Prostate gland (tissue), 2 donors: ENCODE data around the gene INSIG1. TPM values are rescaled to one million over a fixed set of nuclear protein-coding genes. Genes with fewer than 3 reads are reported as not detected.

Experiments used
- DNase-seq: peaks from one replicate; pipeline ENCODE4 v3.0.0-alpha.2; 2019; ENCODE audit warnings: low spot score
- H3K27ac ChIP-seq, 2 donors: fragments of 200-600 bp; sonication (generic); 2 replicates each; pipeline ENCODE4 v1.5.1; 2017 to 2019
- H3K27me3 ChIP-seq: fragments of 200-600 bp; sonication (generic); replicated peaks from 2 replicates; pipeline ENCODE4 v1.5.1; 2019; ENCODE audit not compliant: insufficient read depth
- H3K36me3 ChIP-seq, 2 donors: fragments of 200-600 bp; sonication (generic); 1 replicate in 1 of 2; 2 replicates in 1 of 2; pipeline versions ENCODE4 v1.5.1 to v1.8.1; 2017 to 2019
- H3K4me1 ChIP-seq: fragments of 200-600 bp; sonication (generic); replicated peaks from 2 replicates; pipeline ENCODE4 v1.5.1; 2019
- H3K4me3 ChIP-seq, 2 donors: fragments of 200-600 bp; sonication (generic); 2 replicates each; pipeline ENCODE4 v1.5.1; 2017 to 2019
- H3K9me3 ChIP-seq: fragments of 200-600 bp; sonication (generic); 2 replicates; pipeline ENCODE4 v1.5.1; 2017
- CTCF ChIP-seq, 4 experiments: fragments of 200-600 bp in 2 of 4; fragments of 450-650 bp in 2 of 4; sonication (generic) in 2 of 4; IDR thresholded peaks; 1 replicate in 3 of 4; 2 replicates in 1 of 4; pipeline ENCODE4 v1.5.1; 2016 to 2019; ENCODE audit warnings: antibody characterized with exemption in 4 of 4, mild to moderate bottlenecking in 2 of 4, moderate library complexity in 2 of 4
- POLR2A ChIP-seq: fragments of 450-650 bp; IDR thresholded peaks from one replicate; pipeline ENCODE4 v1.6.1; 2016; ENCODE audit warnings: antibody characterized with exemption, mild to moderate bottlenecking
- POLR2AphosphoS5 ChIP-seq: sonication (generic); formaldehyde crosslinking; IDR thresholded peaks from one replicate; pipeline ENCODE4 v1.6.1; 2017; ENCODE audit warnings: antibody characterized with exemption
- WGBS: methylation state at CpG from one replicate; pipeline ENCODE4 v1.1.5; 2018; 5-methylcytosine and 5-hydroxymethylcytosine counted together
- intact Hi-C: fragments of 100-400 bp; cut with DNase I; formaldehyde crosslinking; loops from one replicate; pipeline ENCODE4 v1.14.2; 2022
- total RNA-seq, 2 donors: library from RNA; depleted of rRNA; stranded (reverse); fragments of >200 nt; gene quantifications; one replicate each; pipeline ENCODE4 v1.1.0, GENCODE V29; 2016

Gene INSIG1
- total RNA-seq, 2 donors from 2014 or later = 60.5 to 112 TPM

GRCh38 chr7:155283565-155284194 is 14.0 kb upstream of the INSIG1 start:
- Histone ChIP-seq H3K27ac (no peak overlapping the region), H3K4me1 (no peaks in the 10 kb centered on the region), H3K4me3 (no peak overlapping the region), H3K36me3 (no peaks in the 10 kb centered on the region), H3K27me3 (no peaks in the 10 kb centered on the region), H3K9me3 (no peaks in the 10 kb centered on the region)
- no peak for DNase-seq
- 51% methylated on average over 2 of the region's 2 CpGs for WGBS
- TF ChIP-seq CTCF (IDR thresholded peaks at IDR 0.05) = no peak
- TF ChIP-seq POLR2A = no peak
- no peak for TF ChIP-seq POLR2AphosphoS5
- intact Hi-C loops = no loop called here

GRCh38 chr7:155284496-155285274 is 13.0 kb upstream of the INSIG1 start:
- Histone ChIP-seq H3K27ac (no peak overlapping the region), H3K4me1 (no peaks in the 10 kb centered on the region), H3K4me3 (no peak overlapping the region), H3K36me3 (no peaks in the 10 kb centered on the region), H3K9me3 (no peaks in the 10 kb centered on the region), H3K27me3 (no peaks in the 10 kb centered on the region)
- WGBS = 86% methylated on average over 10 of the region's 10 CpGs
- intact Hi-C loops = no loop called here
- DNase-seq = no peak
- no peak for TF ChIP-seq POLR2A
- TF ChIP-seq CTCF (IDR thresholded peaks at IDR 0.05) = no peak
- no peak for TF ChIP-seq POLR2AphosphoS5

GRCh38 chr7:155285423-155285822 is 12.3 kb upstream of the INSIG1 start:
- no peaks in the 10 kb centered on the region for H3K27me3 ChIP-seq
- WGBS = 96% methylated on average over 7 of the region's 7 CpGs
- no peak overlapping the region for H3K4me3 ChIP-seq
- no peaks in the 10 kb centered on the region for H3K9me3 ChIP-seq
- no peak overlapping the region for H3K27ac ChIP-seq
- H3K36me3 ChIP-seq = no peaks in the 10 kb centered on the region
- intact Hi-C loops = no loop called here
- H3K4me1 ChIP-seq = no peaks in the 10 kb centered on the region
- no peak for DNase-seq
- TF ChIP-seq POLR2A (no peak), CTCF (IDR thresholded peaks at IDR 0.05) (no peak), POLR2AphosphoS5 (no peak)

GRCh38 chr7:155285833-155286232 is 11.8 kb upstream of the INSIG1 start:
- WGBS = 87% methylated on average over 11 of the region's 11 CpGs
- no peak for DNase-seq

More at GRCh38 chr7:155285833-155286232, 11.8 kb upstream of the INSIG1 start:
- no peaks in the 10 kb centered on the region for H3K9me3 ChIP-seq
- no peaks in the 10 kb centered on the region for H3K36me3 ChIP-seq
- H3K27me3 ChIP-seq = no peaks in the 10 kb centered on the region
- intact Hi-C loops = no loop called here
- H3K4me3 ChIP-seq = no peak overlapping the region
- no peak for TF ChIP-seq POLR2AphosphoS5
- TF ChIP-seq POLR2A = no peak
- TF ChIP-seq CTCF (IDR thresholded peaks at IDR 0.05) = no peak
- H3K4me1 ChIP-seq = no peaks in the 10 kb centered on the region
- H3K27ac ChIP-seq = no peak overlapping the region
